IMR-90 (cell line): ENCODE results near the gene VGF. TPM values are rescaled to one million over a fixed set of nuclear protein-coding genes. Genes with fewer than 3 reads are reported as not detected.

Experiments
- BHLHE40 ChIP-seq: fragments of 150-350 bp; IDR thresholded peaks from 2 replicates; pipeline ENCODE4 v1.6.1; 2016; ENCODE audit warnings: mild to moderate bottlenecking, low read depth, low read length
- SMC3 ChIP-seq: fragments of 150-350 bp; IDR thresholded peaks from 2 replicates; pipeline ENCODE4 v1.6.1; 2016; ENCODE audit warnings: low read depth, mild to moderate bottlenecking, antibody characterized with exemption, low read length, moderate library complexity
- polyA plus RNA-seq, 3 experiments: library from polyadenylated mRNA; depleted of rRNA; stranded (reverse); fragments of >200 nt; gene quantifications; 2 replicates each; pipeline ENCODE4 v1.2.3, GENCODE V29; 2012; ENCODE audit warnings: low replicate concordance in 1 of 3
- total RNA-seq: library from RNA; depleted of rRNA; stranded (reverse); fragments of >200 nt; gene quantifications from 2 replicates; pipeline ENCODE4 v1.2.3, GENCODE V29; 2012
- TF ChIP-seq, protein P1 (sequence below): conservative IDR thresholded peaks from 2 replicates; pipeline ENCODE4 v1.5.1; 2012; ENCODE audit warnings: mild to moderate bottlenecking, low read depth, low read length, improper control_type of control experiment

Gene VGF
- total and polyA plus RNA-seq, 2 of the 4 experiments (the other 2 are of a cell fraction) = 0.18 to 0.50 TPM

DNA sequence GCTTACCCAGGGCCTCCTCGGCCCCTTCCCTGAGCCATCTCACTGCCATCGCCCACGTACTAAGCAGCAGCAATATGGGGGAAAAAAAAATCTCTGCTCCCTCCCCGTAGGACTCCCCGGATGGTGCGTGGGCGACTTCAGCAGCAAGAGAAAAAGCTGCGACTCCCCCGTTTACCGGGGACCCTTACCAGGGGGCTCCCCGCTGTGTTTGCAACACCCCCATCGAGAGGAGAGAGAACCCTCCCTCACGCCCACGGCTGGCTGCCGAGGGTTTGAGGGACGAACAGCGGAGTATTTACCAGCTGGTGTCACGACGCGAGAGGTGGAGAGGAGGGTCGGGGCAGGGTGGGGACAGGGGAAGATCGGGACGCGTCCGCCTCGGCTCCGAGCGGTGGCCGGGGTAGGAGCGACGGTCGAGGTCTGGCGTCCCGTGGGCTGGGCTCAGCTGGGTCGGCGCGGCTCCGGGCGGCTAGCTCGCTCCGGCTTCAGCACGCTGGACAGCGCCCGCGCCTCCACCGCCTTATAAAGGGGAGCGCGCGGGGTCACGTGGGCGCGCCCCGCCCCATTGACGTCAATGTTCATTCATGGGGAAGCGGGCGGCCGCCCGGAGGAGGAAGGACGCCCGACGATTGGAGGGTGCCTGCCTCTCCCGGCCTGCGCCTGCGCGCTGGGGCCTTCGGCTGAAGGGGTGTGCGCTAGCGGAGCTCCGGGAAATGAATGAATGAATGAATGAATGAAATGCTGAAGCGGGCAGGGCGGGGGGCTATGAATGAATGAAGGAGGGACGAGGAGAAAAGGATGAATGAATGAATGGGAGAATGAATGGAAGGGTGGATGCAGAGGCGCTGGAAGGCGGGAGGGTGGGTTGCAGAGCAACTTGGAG lies at the start of gene VGF (continued):
- TF ChIP-seq, protein P1, sequence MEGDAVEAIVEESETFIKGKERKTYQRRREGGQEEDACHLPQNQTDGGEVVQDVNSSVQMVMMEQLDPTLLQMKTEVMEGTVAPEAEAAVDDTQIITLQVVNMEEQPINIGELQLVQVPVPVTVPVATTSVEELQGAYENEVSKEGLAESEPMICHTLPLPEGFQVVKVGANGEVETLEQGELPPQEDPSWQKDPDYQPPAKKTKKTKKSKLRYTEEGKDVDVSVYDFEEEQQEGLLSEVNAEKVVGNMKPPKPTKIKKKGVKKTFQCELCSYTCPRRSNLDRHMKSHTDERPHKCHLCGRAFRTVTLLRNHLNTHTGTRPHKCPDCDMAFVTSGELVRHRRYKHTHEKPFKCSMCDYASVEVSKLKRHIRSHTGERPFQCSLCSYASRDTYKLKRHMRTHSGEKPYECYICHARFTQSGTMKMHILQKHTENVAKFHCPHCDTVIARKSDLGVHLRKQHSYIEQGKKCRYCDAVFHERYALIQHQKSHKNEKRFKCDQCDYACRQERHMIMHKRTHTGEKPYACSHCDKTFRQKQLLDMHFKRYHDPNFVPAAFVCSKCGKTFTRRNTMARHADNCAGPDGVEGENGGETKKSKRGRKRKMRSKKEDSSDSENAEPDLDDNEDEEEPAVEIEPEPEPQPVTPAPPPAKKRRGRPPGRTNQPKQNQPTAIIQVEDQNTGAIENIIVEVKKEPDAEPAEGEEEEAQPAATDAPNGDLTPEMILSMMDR = no peak
- no peak for TF ChIP-seq SMC3
- TF ChIP-seq BHLHE40 = peak; percentile 79
